OCI-LY1 (cell line): ENCODE results near the gene FMOD.

ENCODE experiments used
- H2AFZ ChIP-seq: fragments of 200-600 bp; sonication (generic), shearing (Covaris generic); 2 replicates; pipeline ENCODE4 v1.6.0; 2014; ENCODE audit warnings: antibody characterized with exemption, mild to moderate bottlenecking, low read length
- H3F3A ChIP-seq: fragments of 200-600 bp; sonication (generic), shearing (Covaris generic); 2 replicates; pipeline ENCODE4 v1.6.0; 2014; ENCODE audit warnings: mild to moderate bottlenecking, antibody characterized with exemption, low read length, moderate library complexity; ENCODE audit not compliant: insufficient read depth
- H3K27ac ChIP-seq: fragments of 200-600 bp; sonication (generic); 2 replicates; pipeline ENCODE4 v1.5.1; 2014; ENCODE audit warnings: low read length, mixed run types, mild to moderate bottlenecking, low read depth; ENCODE audit not compliant: poor library complexity, severe bottlenecking
- H3K27me3 ChIP-seq: fragments of 200-600 bp; sonication (generic); 2 replicates; pipeline ENCODE4 v1.6.0; 2014; ENCODE audit warnings: antibody characterized with exemption, mild to moderate bottlenecking, low read length, moderate library complexity; ENCODE audit not compliant: insufficient read depth
- H3K36me3 ChIP-seq: fragments of 200-600 bp; sonication (generic); 2 replicates; pipeline ENCODE4 v1.6.1; 2014; ENCODE audit warnings: mild to moderate bottlenecking, antibody characterized with exemption, low read length, moderate library complexity, mixed read lengths; ENCODE audit not compliant: insufficient read depth
- H3K4me1 ChIP-seq: fragments of 200-600 bp; sonication (generic); 2 replicates; pipeline ENCODE4 v1.5.1; 2014; ENCODE audit warnings: mild to moderate bottlenecking, low read length, moderate library complexity; ENCODE audit not compliant: insufficient read depth, severe bottlenecking
- H3K4me2 ChIP-seq: fragments of 200-600 bp; sonication (generic), shearing (Covaris generic); 2 replicates; pipeline ENCODE4 v1.6.1; 2014; ENCODE audit warnings: low read length
- H3K4me3 ChIP-seq: fragments of 200-600 bp; sonication (generic); 2 replicates; pipeline ENCODE4 v1.5.1; 2014; ENCODE audit warnings: low read length, low read depth, mild to moderate bottlenecking, mixed read lengths; ENCODE audit not compliant: poor library complexity, severe bottlenecking
- H3K79me2 ChIP-seq: fragments of 200-600 bp; shearing (Covaris generic); 2 replicates; pipeline ENCODE4 v1.6.1; 2016; ENCODE audit warnings: mixed run types, low read length, mixed read lengths; ENCODE audit not compliant: insufficient read depth
- H3K9ac ChIP-seq: fragments of 200-600 bp; sonication (generic), shearing (Covaris generic); 2 replicates; pipeline ENCODE4 v1.6.1; 2014; ENCODE audit warnings: mild to moderate bottlenecking, low read length, mixed read lengths
- H3K9me2 ChIP-seq: fragments of 200-600 bp; sonication (generic), shearing (Covaris generic); 2 replicates; pipeline ENCODE4 v1.6.1; 2014; ENCODE audit warnings: low read depth, mild to moderate bottlenecking, low read length, mixed read lengths
- H3K9me3 ChIP-seq: fragments of 200-600 bp; shearing (Covaris generic); 2 replicates; pipeline ENCODE4 v1.6.1; 2014; ENCODE audit warnings: low read length, mixed read lengths
- H4K20me1 ChIP-seq: fragments of 200-600 bp; sonication (generic), shearing (Covaris generic); 2 replicates; pipeline ENCODE4 v1.6.0; 2016; ENCODE audit warnings: mild to moderate bottlenecking, low read length; ENCODE audit not compliant: insufficient read depth
- EZH2 ChIP-seq: fragments of 200-600 bp; sonication (generic), shearing (Covaris generic); IDR thresholded peaks from 2 replicates; pipeline ENCODE4 v1.8.0; 2017; ENCODE audit warnings: borderline replicate concordance, mixed run types, mild to moderate bottlenecking, antibody characterized with exemption, low read length, moderate library complexity, mixed read lengths
- TF ChIP-seq, protein P1 (sequence below): fragments of 200-600 bp; sonication (generic), shearing (Covaris generic); IDR thresholded peaks from 2 replicates; pipeline ENCODE4 v1.5.1; 2017; ENCODE audit warnings: mild to moderate bottlenecking, antibody characterized with exemption, low read length, moderate library complexity, mixed read lengths

Gene FMOD

DNA sequence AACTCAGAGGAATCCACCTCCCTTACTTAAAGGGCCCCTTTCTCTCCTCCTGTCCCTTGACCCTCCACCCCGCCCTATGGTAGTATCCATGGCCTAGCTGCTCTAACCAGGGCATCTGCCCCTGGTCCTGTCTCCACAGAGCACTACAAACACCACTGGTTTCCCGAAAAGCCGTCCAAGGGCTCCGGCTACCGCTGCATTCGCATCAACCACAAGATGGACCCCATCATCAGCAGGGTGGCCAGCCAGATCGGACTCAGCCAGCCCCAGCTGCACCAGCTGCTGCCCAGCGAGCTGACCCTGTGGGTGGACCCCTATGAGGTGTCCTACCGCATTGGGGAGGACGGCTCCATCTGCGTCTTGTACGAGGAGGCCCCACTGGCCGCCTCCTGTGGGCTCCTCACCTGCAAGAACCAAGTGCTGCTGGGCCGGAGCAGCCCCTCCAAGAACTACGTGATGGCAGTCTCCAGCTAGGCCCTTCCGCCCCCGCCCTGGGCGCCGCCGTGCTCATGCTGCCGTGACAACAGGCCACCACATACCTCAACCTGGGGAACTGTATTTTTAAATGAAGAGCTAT, 43.9 kb downstream of the FMOD start:
- H4K20me1 ChIP-seq = no peaks in the 10 kb centered on the region
- H3K36me3 ChIP-seq = peaks cover 52% of the 10 kb centered on the region
- TF ChIP-seq, protein P1, sequence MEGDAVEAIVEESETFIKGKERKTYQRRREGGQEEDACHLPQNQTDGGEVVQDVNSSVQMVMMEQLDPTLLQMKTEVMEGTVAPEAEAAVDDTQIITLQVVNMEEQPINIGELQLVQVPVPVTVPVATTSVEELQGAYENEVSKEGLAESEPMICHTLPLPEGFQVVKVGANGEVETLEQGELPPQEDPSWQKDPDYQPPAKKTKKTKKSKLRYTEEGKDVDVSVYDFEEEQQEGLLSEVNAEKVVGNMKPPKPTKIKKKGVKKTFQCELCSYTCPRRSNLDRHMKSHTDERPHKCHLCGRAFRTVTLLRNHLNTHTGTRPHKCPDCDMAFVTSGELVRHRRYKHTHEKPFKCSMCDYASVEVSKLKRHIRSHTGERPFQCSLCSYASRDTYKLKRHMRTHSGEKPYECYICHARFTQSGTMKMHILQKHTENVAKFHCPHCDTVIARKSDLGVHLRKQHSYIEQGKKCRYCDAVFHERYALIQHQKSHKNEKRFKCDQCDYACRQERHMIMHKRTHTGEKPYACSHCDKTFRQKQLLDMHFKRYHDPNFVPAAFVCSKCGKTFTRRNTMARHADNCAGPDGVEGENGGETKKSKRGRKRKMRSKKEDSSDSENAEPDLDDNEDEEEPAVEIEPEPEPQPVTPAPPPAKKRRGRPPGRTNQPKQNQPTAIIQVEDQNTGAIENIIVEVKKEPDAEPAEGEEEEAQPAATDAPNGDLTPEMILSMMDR = no peak
- no peak for TF ChIP-seq EZH2
- H3K4me2 ChIP-seq = peak overlapping the region; percentile 86
- H3F3A ChIP-seq = peaks cover 44% of the 10 kb centered on the region
- H3K4me3 ChIP-seq = peak overlapping the region; percentile 97
- no peaks in the 10 kb centered on the region for H3K9me2 ChIP-seq
- no peaks in the 10 kb centered on the region for H3K27me3 ChIP-seq
- peak overlapping the region; percentile 99 for H3K9ac ChIP-seq
- H3K79me2 ChIP-seq = peaks cover 44% of the 10 kb centered on the region
- H3K4me1 ChIP-seq = peaks cover 74% of the 10 kb centered on the region
- no peaks in the 10 kb centered on the region for H3K9me3 ChIP-seq
- H2AFZ ChIP-seq = no peak overlapping the region
- H3K27ac ChIP-seq = peak overlapping the region; percentile 99

DNA sequence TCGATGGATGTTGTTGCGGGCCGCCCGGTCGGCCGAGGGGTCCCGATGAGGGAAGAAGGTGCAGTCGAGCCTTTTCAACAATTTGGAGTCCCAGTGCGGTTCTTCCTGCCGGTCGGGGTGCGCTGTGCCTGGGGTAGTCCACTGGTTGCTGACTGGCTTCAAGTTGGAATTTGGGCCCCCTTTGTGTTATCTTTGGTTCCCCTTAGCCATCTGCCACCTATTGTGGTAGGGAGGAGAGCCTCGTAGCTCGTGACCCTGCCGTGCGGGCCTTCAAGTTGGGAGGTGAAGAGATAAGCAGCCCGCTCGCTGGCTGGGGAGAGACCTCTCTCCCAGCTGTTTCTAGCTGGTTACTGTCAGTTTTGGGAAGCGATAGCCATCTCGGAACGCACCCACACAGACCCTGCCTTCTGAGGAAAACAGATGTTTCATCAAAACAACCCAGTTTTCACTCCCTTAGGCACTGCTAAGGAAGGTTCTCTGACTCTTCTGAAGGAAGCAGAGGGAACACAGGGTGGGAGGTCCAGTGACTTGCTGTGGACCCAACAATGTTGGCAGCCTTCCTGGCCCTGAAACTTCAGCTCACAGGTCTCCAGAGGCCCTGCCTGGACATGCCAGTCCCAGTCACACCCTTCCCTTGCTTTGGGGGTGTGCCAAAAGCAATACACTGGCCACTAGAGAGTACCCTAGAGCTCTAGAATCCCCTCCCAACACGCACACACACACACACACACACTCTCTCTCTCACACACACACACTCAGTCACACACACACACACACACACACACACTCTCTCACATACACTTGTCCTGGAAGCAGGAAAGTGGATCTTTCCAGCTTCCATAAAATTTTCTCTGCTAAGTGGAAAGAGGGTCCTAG, 44.6 kb downstream of the FMOD start:
- peaks cover 44% of the 10 kb centered on the region for H3F3A ChIP-seq
- no peak for TF ChIP-seq EZH2
- TF ChIP-seq, protein P1 = peak; percentile 4; the same call in 1 of the 2 replicates
- H3K9ac ChIP-seq = peak overlapping the region; percentile 99
- H3K79me2 ChIP-seq = peaks cover 44% of the 10 kb centered on the region
- H3K27ac ChIP-seq = peak overlapping the region; percentile 99
- peaks cover 52% of the 10 kb centered on the region for H3K36me3 ChIP-seq
- H3K4me2 ChIP-seq = peak overlapping the region; percentile 86
- no peaks in the 10 kb centered on the region for H4K20me1 ChIP-seq
- H3K9me2 ChIP-seq = no peaks in the 10 kb centered on the region
- no peaks in the 10 kb centered on the region for H3K9me3 ChIP-seq
- H3K4me3 ChIP-seq = peak overlapping the region; percentile 97
- no peak overlapping the region for H2AFZ ChIP-seq
- H3K4me1 ChIP-seq = peaks cover 73% of the 10 kb centered on the region
- H3K27me3 ChIP-seq = no peaks in the 10 kb centered on the region

DNA sequence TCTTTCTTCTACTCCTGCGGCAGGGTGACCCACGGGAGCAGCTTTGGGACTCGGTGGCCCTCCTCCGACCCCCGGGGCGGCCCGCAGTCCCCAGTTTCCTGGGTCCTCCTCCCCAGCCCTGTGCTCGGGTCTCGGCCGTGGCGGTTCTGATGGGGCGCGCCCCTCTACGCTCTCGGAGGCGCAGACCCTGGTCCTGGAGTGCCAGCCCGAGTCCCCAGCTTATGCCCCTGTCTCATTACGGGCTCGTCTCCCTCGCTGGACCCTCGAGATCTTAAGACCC, 45.2 kb downstream of the FMOD start:
- peak overlapping the region; percentile 99 for H3K27ac ChIP-seq
- peaks cover 43% of the 10 kb centered on the region for H3F3A ChIP-seq
- H3K9me3 ChIP-seq = no peaks in the 10 kb centered on the region
- no peaks in the 10 kb centered on the region for H3K27me3 ChIP-seq
- peak overlapping the region; percentile 86 for H3K4me2 ChIP-seq
- H3K4me1 ChIP-seq = peaks cover 73% of the 10 kb centered on the region
- H3K79me2 ChIP-seq = peaks cover 44% of the 10 kb centered on the region
- TF ChIP-seq, protein P1 = no peak
- TF ChIP-seq EZH2 = no peak
- H3K9ac ChIP-seq = peak overlapping the region; percentile 99
- no peaks in the 10 kb centered on the region for H3K9me2 ChIP-seq
- no peaks in the 10 kb centered on the region for H4K20me1 ChIP-seq
- peak overlapping the region; percentile 97 for H3K4me3 ChIP-seq
- H3K36me3 ChIP-seq = peaks cover 50% of the 10 kb centered on the region
- H2AFZ ChIP-seq = no peak overlapping the region
